Neuronal stem cell (in vitro differentiated cells): ENCODE data around the gene CD226.

Experiments
- DNase-seq: peaks from one replicate; pipeline ENCODE4 v3.0.0-alpha.2; 2013; ENCODE audit warnings: low spot score
- H2AFZ ChIP-seq: one replicate; pipeline ENCODE4 v1.6.1; 2013; ENCODE audit warnings: mild to moderate bottlenecking, low read length, inconsistent platforms
- H2AK5ac ChIP-seq: 2 replicates; pipeline ENCODE4 v1.6.1; 2013; ENCODE audit warnings: low read depth, mild to moderate bottlenecking, inconsistent platforms, low read length, moderate library complexity, mixed read lengths
- H2BK120ac ChIP-seq: 2 replicates; pipeline ENCODE4 v1.6.1; 2013; ENCODE audit warnings: low read depth, mild to moderate bottlenecking, inconsistent platforms, low read length, moderate library complexity, mixed read lengths
- H2BK12ac ChIP-seq: one replicate; pipeline ENCODE4 v1.6.1; 2013; ENCODE audit warnings: low read length, inconsistent platforms
- H2BK15ac ChIP-seq: 2 replicates; pipeline ENCODE4 v1.6.1; 2013; ENCODE audit warnings: mild to moderate bottlenecking, low read length, inconsistent platforms, mixed read lengths
- H2BK5ac ChIP-seq: one replicate; pipeline ENCODE4 v1.6.1; 2013; ENCODE audit warnings: inconsistent platforms, mild to moderate bottlenecking, low read length, moderate library complexity
- H3K14ac ChIP-seq: one replicate; pipeline ENCODE4 v1.6.1; 2013; ENCODE audit warnings: low read length, inconsistent platforms
- H3K18ac ChIP-seq: 2 replicates; pipeline ENCODE4 v1.6.1; 2013; ENCODE audit warnings: low read length, inconsistent platforms
- H3K23ac ChIP-seq: 2 replicates; pipeline ENCODE4 v1.6.1; 2013; ENCODE audit warnings: low read depth, mild to moderate bottlenecking, mixed read lengths, low read length, inconsistent platforms; ENCODE audit not compliant: poor library complexity
- H3K27ac ChIP-seq: replicated peaks from 3 replicates; pipeline ENCODE4 v1.5.1; 2013; ENCODE audit warnings: low read length, inconsistent platforms
- H3K27me3 ChIP-seq, 3 experiments: 2 replicates each; pipeline ENCODE4 v1.6.1; 2013; ENCODE audit warnings: low read length in 3 of 3, mild to moderate bottlenecking in 2 of 3, inconsistent platforms in 1 of 3, low read depth in 1 of 3, mixed read lengths in 1 of 3, moderate library complexity in 1 of 3; ENCODE audit not compliant: control insufficient read depth in 3 of 3, insufficient read depth in 3 of 3
- H3K36me3 ChIP-seq, 2 donors: replicated peaks in 1 of 2; 2 replicates each; pipeline ENCODE4 v1.6.1; 2013; ENCODE audit warnings: low read length in 2 of 2; ENCODE audit not compliant: control insufficient read depth in 2 of 2, insufficient read depth in 2 of 2
- H3K4ac ChIP-seq: 2 replicates; pipeline ENCODE4 v1.6.1; 2013; ENCODE audit warnings: inconsistent platforms, mild to moderate bottlenecking, low read length, moderate library complexity
- H3K4me1 ChIP-seq, 2 donors: 1 replicate in 1 of 2; 2 replicates in 1 of 2; pipeline ENCODE4 v1.6.1; 2013; ENCODE audit warnings: low read length in 2 of 2, low read depth in 1 of 2; ENCODE audit not compliant: control insufficient read depth in 2 of 2, insufficient read depth in 1 of 2
- H3K4me2 ChIP-seq: one replicate; pipeline ENCODE4 v1.6.1; 2013; ENCODE audit warnings: mild to moderate bottlenecking, low read length, inconsistent platforms; ENCODE audit not compliant: insufficient read depth, poor library complexity, severe bottlenecking
- H3K4me3 ChIP-seq, 2 donors: 2 replicates each; pipeline ENCODE4 v1.5.1; 2013; ENCODE audit warnings: low read length in 2 of 2, mild to moderate bottlenecking in 2 of 2, inconsistent platforms in 1 of 2, moderate library complexity in 1 of 2
- H3K79me1 ChIP-seq: one replicate; pipeline ENCODE4 v1.6.1; 2013; ENCODE audit warnings: low read depth, mild to moderate bottlenecking, inconsistent platforms, low read length, moderate library complexity
- H3K9ac ChIP-seq: one replicate; pipeline ENCODE4 v1.6.1; 2013; ENCODE audit warnings: mild to moderate bottlenecking, low read depth, low read length, inconsistent platforms; ENCODE audit not compliant: poor library complexity
- H3K9me3 ChIP-seq, 2 donors: replicated peaks in 1 of 2; 2 replicates each; pipeline versions ENCODE3 to v1.6.1; 2013; ENCODE audit warnings: low read length in 2 of 2, mild to moderate bottlenecking in 2 of 2, inconsistent platforms in 1 of 2, low read depth in 1 of 2, mixed read lengths in 1 of 2, moderate library complexity in 1 of 2; ENCODE audit not compliant: control insufficient read depth in 2 of 2, insufficient read depth in 1 of 2
- H4K8ac ChIP-seq: one replicate; pipeline ENCODE4 v1.6.1; 2013; ENCODE audit warnings: low read depth, mild to moderate bottlenecking, inconsistent platforms, low read length, moderate library complexity
- H4K91ac ChIP-seq: one replicate; pipeline ENCODE4 v1.6.1; 2013; ENCODE audit warnings: low read length, low read depth, mild to moderate bottlenecking, inconsistent platforms; ENCODE audit not compliant: poor library complexity
- WGBS, 2 donors: extraction: QIAGEN DNeasy Blood & Tissue Kit; methylation state at CpG; one replicate each; pipeline ENCODE4 v1.1.7; 2013; ENCODE audit warnings: missing lambda C conversion rate in 2 of 2, mixed read lengths in 1 of 2; ENCODE audit not compliant: insufficient read length in 2 of 2, insufficient replicate concordance in 1 of 2; ENCODE audit errors: extremely low coverage in 2 of 2; 5-methylcytosine and 5-hydroxymethylcytosine counted together

The CD226 gene

GRCh38 chr18:69956665-69957620 is 9.3 kb upstream of the CD226 start:
- Histone ChIP-seq H3K23ac (no peak overlapping the region), H2AFZ (peak overlapping the region; percentile 74), H3K4me2 (no peak overlapping the region), H3K27me3 (no peaks in the 10 kb centered on the region), H3K9ac (no peak overlapping the region), H3K4me1 (peaks cover 0 to 1% of the 10 kb centered on the region in 2 donors), H2AK5ac (no peak overlapping the region), H2BK120ac (no peak overlapping the region), H3K18ac (peak overlapping the region; percentile 40), H2BK12ac (no peak overlapping the region), H4K91ac (no peak overlapping the region), H4K8ac (no peak overlapping the region), H3K4me3 (no peak overlapping the region), H3K79me1 (no peaks in the 10 kb centered on the region), H3K9me3 (no peaks in the 10 kb centered on the region), H3K36me3 (no peaks in the 10 kb centered on the region), H2BK15ac (no peak overlapping the region), H3K4ac (no peak overlapping the region), H3K14ac (no peak overlapping the region), H2BK5ac (no peak overlapping the region), H3K27ac (no peak overlapping the region)
- no peak for DNase-seq
- WGBS, 2 donors, result no CpG with 5 or more reads among the region's 20 CpGs

DNA sequence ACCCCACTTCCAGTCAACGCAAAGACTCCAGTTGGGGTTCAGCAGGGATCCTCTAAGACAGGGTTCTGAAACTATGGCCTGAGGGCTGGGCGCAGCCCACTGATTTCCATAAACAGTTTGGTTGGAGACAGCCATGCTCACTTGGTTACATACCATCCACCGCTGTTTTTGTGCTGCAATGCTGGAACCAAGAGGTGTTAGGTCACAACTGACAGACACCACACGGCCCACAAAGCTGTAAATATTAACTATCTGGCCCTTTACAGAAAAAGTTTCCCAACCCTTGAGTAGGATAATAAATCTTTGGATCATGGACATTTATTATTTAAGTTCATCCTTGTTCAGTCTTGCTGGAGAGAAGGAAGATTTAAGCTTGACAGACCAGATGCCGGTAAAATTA is 8.4 kb upstream of the CD226 start:
- H3K27ac ChIP-seq, result no peak overlapping the region
- WGBS, 2 donors, result no CpG with 5 or more reads among the region's 5 CpGs
- H3K14ac ChIP-seq, result no peak overlapping the region
- H3K4me2 ChIP-seq, result no peak overlapping the region
- no peaks in the 10 kb centered on the region for H3K27me3 ChIP-seq
- H3K4me3 ChIP-seq, result no peak overlapping the region
- peaks cover 0 to 1% of the 10 kb centered on the region in 2 donors for H3K4me1 ChIP-seq
- H2BK15ac ChIP-seq, result no peak overlapping the region
- H2BK12ac ChIP-seq, result no peak overlapping the region
- DNase-seq, result no peak
- H2AFZ ChIP-seq, result no peak overlapping the region
- no peaks in the 10 kb centered on the region for H3K36me3 ChIP-seq
- H3K79me1 ChIP-seq, result no peaks in the 10 kb centered on the region
- no peak overlapping the region for H2AK5ac ChIP-seq
- H4K91ac ChIP-seq, result no peak overlapping the region
- H3K9me3 ChIP-seq, result no peaks in the 10 kb centered on the region
- H3K23ac ChIP-seq, result no peak overlapping the region
- H4K8ac ChIP-seq, result no peak overlapping the region
- no peak overlapping the region for H2BK120ac ChIP-seq
- H3K4ac ChIP-seq, result no peak overlapping the region
- no peak overlapping the region for H3K18ac ChIP-seq
- H3K9ac ChIP-seq, result no peak overlapping the region
- no peak overlapping the region for H2BK5ac ChIP-seq

DNA sequence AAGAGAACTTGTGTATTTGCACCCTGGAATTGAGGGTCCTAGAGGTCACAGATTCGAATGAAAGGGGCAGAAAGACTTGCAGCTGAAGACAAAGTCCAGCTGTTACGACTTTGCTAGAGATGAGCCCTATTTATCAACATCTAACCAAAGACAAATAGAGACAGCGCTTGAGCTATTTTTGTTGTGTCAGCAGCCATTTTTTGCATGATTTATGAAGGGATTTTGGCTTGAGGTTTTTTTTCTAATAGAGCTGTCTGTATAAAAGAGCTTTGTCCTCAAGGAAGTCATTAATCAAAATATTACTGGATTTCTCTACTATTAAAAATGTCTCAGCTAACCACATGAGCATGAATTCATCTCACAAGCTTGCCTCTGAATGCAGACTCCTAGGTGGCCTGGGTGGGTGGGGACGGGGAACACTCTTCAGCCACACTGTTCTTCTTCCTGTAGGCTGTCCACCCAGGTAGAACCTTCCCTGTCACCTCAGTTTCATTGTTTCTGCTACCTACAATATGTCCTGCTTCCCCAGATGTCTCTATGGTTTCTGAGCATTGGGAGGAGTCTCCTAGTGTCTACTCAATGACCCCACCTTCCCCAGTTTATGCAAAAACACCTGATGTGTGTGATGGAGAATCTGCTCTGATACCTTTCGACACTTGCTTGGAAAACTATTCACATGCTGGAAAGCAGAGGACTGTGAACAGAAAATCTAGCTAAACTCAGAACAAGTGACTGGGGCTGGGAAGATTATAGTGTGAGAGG is 7.2 kb upstream of the CD226 start:
- no peaks in the 10 kb centered on the region for H3K79me1 ChIP-seq
- no peaks in the 10 kb centered on the region for H3K36me3 ChIP-seq
- H2BK5ac ChIP-seq, result no peak overlapping the region
- no peak overlapping the region for H3K4me3 ChIP-seq
- no peak overlapping the region for H3K14ac ChIP-seq
- no peak overlapping the region for H2BK120ac ChIP-seq
- DNase-seq, result no peak
- no CpG with 5 or more reads among the region's 5 CpGs for WGBS, 2 donors
- no peak overlapping the region for H3K27ac ChIP-seq
- peaks cover 0 to 1% of the 10 kb centered on the region in 2 donors for H3K4me1 ChIP-seq
- no peak overlapping the region for H3K9ac ChIP-seq
- H3K18ac ChIP-seq, result no peak overlapping the region
- H3K9me3 ChIP-seq, result peaks cover 0 to 4% of the 10 kb centered on the region in 2 donors
- H2AK5ac ChIP-seq, result no peak overlapping the region
- no peak overlapping the region for H4K8ac ChIP-seq
- H2BK12ac ChIP-seq, result no peak overlapping the region
- H2BK15ac ChIP-seq, result no peak overlapping the region
- no peak overlapping the region for H2AFZ ChIP-seq
- no peak overlapping the region for H3K4ac ChIP-seq
- H3K4me2 ChIP-seq, result no peak overlapping the region
- H3K23ac ChIP-seq, result no peak overlapping the region
- no peak overlapping the region for H4K91ac ChIP-seq
- no peaks in the 10 kb centered on the region for H3K27me3 ChIP-seq

- H3K27me3 ChIP-seq, result no peaks in the 10 kb centered on the region
- H3K4me1 ChIP-seq, result peaks cover 0 to 1% of the 10 kb centered on the region in 2 donors
- H2BK5ac ChIP-seq, result no peak overlapping the region
- H2BK120ac ChIP-seq, result no peak overlapping the region
- H3K79me1 ChIP-seq, result no peaks in the 10 kb centered on the region
- no peak overlapping the region for H2AFZ ChIP-seq
- H3K18ac ChIP-seq, result no peak overlapping the region
- no peak overlapping the region for H3K14ac ChIP-seq
- H3K4ac ChIP-seq, result no peak overlapping the region
- no peak overlapping the region for H4K8ac ChIP-seq
- H3K4me2 ChIP-seq, result no peak overlapping the region
- H3K9ac ChIP-seq, result no peak overlapping the region
- WGBS, 2 donors, result no CpG with 5 or more reads among the region's 2 CpGs
- H2AK5ac ChIP-seq, result no peak overlapping the region
- H3K27ac ChIP-seq, result no peak overlapping the region
- H3K9me3 ChIP-seq, result peaks cover 0 to 6% of the 10 kb centered on the region in 2 donors
- H2BK15ac ChIP-seq, result no peak overlapping the region
- DNase-seq, result no peak
- H4K91ac ChIP-seq, result no peak overlapping the region
- H3K4me3 ChIP-seq, result no peak overlapping the region
- no peak overlapping the region for H3K23ac ChIP-seq
- no peak overlapping the region for H2BK12ac ChIP-seq
- H3K36me3 ChIP-seq, result no peaks in the 10 kb centered on the region
Measured at GRCh38 chr18:69953191-69953590, 5.5 kb upstream of the CD226 start.
